ENCODE data around the gene MAGT1.
"Not testable (repeated sequence)": the region's sequence is repeated elsewhere in the genome, so short reads cannot be mapped to it uniquely, and the experiment has no call there.

Gene MAGT1

GRCh38 chrX:77831544-77831943 lies 63.7 kb downstream of the MAGT1 start:
- not testable (repeated sequence) for DNase-seq (ENCODE audit: low read depth)

GRCh38 chrX:77821989-77822388 lies 73.2 kb downstream of the MAGT1 start:
- DNase-seq (ENCODE audit: low read depth) = not testable (repeated sequence)

GRCh38 chrX:77820091-77820727 lies 75.0 kb downstream of the MAGT1 start:
- DNase-seq (ENCODE audit: low read depth) = no peak

GRCh38 chrX:77814210-77814609 lies 81.0 kb downstream of the MAGT1 start:
- no peak for DNase-seq (ENCODE audit: low read depth)

- no peak for DNase-seq (ENCODE audit: low read depth)
Measured at GRCh38 chrX:77802201-77802600, 93.0 kb downstream of the MAGT1 start.

- no peak for DNase-seq (ENCODE audit: low read depth)
Measured at GRCh38 chrX:77795124-77795523, 100.1 kb downstream of the MAGT1 start.

GRCh38 chrX:77793946-77794345 lies 101.3 kb downstream of the MAGT1 start:
- DNase-seq (ENCODE audit: low read depth) = no peak

- peak; percentile 18 for DNase-seq (ENCODE audit: low read depth)
Measured at GRCh38 chrX:77788050-77788449, 107.2 kb downstream of the MAGT1 start.

- no peak for DNase-seq (ENCODE audit: low read depth)
Measured at GRCh38 chrX:77786365-77786680, 108.9 kb downstream of the MAGT1 start.

- peak; percentile 59 for DNase-seq (ENCODE audit: low read depth)
Measured at GRCh38 chrX:77785486-77786364, 109.5 kb downstream of the MAGT1 start, which contains the start of gene ATRX. ATRX (minus strand) TSS chrX:77786216; CDS start chrX:77786001, 215 bp downstream.

GRCh38 chrX:77779695-77780094 lies 115.5 kb downstream of the MAGT1 start:
- DNase-seq (ENCODE audit: low read depth) = no peak

- DNase-seq (ENCODE audit: low read depth) = no peak
Measured at GRCh38 chrX:77776659-77777058, 118.6 kb downstream of the MAGT1 start.
